GM18499 (cell line): Measurements from ENCODE around the gene BTG1.
"Not testable (repeated sequence)": the region's sequence is repeated elsewhere in the genome, so short reads cannot be mapped to it uniquely, and the experiment has no call there.

Experiments used
- ATAC-seq: cut with Tn5 transposase; IDR thresholded peaks from one replicate; pipeline ENCODE4 v1.9.1; 2021; ENCODE audit warnings: moderate number of reproducible peaks; ENCODE audit not compliant: insufficient read depth, unreplicated experiment

Gene BTG1

DNA sequence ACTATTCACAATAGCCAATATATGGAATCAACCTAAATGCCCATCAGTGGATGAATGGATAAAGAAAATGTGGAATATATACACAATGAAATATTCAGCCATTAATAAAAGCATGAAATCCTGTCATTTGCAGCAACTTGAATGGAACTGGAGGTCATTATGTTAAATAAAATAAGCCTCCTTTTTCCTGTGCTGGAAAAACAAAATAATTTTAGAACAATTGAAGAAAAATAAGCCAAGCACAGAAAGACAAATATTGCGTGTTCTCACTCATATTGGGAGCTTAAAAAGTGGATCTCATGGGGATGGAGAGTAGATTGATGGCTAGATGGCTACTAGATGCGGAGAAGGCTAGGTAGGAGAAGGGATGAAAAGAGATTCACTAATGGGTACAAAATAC lies 6.3 kb upstream of the BTG1 start:
- ATAC-seq = no peak

DNA sequence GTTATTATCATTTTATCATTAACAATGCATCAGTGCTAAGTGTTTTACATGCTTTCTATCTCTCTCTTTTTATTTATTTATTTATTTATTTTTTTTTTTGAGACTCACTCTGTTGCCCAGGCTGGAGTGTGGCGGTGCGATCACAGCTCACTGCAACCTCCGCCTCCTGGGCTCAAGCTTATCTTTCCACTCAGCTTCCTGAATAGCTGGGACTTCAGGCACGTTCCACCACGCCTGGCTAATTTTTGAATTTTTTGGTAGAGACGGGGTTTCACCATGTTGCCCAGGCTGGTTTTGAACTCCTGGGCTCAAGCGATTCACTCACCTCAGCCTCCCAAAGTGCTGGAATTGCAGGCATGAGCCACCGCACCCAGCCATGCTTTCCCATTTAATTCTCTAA lies 3.9 kb upstream of the BTG1 start:
- ATAC-seq = no peak

DNA sequence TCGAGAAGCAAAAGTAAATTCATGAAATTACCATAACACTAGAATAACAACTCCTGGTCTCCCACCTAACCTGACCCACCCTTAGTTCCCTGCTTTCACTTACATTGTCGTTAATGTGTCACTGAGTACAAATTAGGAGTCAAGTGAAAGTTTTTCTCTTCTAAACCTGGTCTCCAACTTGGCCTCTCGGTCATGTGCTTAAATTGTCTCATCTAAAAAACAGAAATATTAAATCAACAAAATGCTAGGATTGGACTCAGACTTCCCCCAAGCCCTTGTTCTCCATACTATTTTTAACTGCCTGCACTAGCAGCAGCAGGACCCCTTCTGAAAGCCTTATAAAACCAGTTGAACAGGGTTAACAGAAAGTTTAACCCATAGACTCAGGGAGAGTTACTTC lies 1.8 kb upstream of the BTG1 start:
- ATAC-seq = no peak

DNA sequence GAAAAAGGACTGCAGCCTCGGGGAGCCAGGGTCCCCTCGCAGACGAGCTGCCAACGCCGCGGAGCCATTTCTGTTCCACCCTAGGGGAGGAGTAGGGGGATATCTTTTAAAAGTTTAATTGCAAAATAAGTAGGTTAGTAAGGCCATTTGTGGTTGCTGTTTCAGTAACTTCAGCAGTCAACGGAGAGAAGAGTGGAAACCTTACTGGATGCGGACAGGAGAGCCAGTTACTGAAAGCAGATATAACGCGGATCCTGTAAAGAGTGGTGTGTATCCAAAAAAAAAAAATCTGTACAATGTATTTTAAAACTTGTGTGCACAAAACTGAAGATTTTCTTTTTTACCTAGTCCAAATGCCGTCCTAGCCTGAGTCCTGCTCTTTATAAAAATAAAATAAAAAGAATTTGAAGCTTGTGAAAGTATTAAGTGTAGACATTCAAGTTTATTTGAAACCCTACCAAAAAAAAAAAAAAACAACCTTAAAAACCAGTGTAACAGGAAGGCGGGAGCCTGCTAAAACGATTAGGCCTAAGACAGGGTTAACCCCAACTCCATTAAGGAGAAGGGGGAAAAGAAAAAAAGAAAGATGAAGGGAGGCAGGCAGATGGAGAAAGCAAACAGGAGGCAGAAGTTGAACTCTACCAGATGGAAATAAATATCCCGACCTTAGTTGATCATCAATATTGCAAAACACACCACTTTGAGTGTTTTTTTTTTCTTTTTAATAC lies 1.0 kb upstream of the BTG1 start:
- ATAC-seq = no peak

DNA sequence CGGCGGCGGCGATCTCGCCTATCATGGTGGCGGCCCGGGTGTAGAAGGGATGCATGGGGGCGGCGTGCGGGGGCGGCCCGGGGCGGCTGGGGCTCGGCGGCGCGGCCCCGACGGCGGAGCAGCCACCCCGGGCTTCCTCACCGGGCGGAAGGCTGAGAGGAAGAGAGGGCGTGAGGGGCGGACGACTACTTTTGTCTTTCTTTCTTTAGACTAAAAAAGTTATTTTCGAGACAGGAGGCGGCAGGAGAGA lies 240 bp downstream of the BTG1 start:
- no peak for ATAC-seq

DNA sequence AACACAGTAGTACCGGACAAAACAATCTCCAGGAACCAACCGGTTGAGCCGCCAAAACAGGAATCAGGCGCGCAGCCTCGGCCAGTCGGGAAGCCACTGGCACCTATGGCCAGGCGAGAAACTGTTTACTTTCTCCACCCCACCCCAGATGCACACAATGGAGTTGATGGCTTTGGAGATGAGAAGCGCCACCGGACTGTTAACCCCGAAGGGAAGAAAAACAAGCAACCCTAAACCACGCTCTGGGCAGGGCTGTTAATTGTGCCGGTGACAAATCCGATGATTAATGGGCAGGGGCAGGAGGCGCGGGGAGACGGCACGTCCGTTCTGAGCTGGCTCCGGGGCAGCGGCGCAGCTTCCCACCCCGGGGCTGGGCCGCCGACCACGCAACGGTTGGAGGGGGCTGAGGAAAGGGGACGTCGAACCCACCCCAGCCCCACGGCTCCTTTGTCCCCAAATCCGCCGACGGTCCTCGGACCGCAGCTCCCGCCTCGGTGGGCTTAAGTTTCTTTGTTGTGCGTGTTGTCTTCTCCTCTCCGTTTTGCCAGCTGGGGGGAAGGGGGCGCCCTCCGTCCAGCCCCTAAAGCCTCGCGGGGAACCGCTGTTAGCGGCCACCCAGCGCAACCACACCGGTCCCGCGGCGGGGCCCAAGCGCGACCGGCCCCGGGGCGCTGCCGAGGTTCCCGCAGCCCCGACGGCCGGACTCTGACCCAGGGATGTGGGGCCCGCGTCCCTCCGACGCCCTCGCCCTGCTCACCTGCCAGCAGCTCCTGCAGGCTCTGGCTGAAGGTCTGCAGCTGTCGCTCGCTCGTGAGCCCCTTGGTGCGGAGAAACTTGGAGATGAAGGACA lies 790 bp downstream of the BTG1 start:
- no peak for ATAC-seq

DNA sequence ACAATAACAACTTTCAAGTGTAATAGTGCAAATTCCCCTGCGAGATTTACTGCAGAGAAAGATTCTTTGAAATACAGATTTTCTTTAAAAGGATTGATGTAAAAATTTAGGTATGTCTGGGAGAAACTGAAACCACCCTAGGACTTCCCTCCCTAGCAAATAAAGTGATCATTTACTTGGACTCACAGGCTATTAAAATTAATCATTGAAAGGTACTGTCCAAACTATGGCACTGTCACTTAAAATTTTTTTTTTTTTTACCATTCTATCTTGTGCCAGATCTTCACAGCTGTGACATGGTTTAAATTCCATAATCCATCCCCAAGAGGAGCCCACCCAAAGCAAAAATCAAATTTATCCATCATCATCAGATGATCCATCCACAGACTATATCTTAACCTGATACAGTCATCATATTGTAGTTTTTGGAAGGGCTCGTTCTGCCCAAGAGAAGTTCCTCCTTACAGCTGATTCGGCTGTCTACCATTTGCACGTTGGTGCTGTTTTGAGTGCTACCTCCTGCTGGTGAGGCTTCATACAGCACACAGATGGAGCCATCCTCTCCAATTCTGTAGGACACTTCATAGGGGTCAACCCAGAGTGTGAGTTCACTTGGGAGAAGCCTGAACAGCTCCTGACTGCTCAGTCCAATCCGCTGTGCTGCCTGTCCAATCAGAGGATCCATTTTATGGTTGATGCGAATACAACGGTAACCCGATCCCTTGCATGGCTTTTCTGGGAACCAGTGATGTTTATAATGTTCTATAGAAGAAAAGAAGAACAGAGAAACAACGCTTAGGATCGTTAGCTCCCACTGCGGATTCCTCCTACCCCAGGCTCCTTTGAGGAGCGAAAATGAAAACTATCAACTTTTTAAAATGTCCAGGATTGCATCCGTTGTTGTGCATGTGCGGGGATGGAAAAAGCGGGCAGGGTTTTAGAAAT lies 1.7 kb downstream of the BTG1 start:
- ATAC-seq = no peak

DNA sequence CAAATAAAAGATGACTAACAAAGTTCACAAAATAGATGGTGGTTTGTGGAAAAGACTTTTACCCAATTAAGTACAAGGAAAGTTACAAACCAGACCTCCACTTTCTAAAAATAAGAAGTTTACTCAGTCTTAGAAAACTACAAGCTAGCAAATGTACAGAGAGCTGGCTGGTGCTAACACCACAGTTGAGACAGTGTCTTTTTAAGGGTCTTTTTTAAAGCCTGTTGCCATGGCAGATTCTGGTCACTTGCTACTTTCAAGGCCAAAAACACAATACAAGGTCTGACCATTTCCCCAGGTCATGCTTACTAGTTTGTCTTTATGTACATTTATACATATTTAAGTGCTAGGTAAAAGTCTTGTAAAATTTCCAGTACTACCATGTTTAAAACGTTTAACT lies 2.4 kb downstream of the BTG1 start:
- ATAC-seq = no peak

DNA sequence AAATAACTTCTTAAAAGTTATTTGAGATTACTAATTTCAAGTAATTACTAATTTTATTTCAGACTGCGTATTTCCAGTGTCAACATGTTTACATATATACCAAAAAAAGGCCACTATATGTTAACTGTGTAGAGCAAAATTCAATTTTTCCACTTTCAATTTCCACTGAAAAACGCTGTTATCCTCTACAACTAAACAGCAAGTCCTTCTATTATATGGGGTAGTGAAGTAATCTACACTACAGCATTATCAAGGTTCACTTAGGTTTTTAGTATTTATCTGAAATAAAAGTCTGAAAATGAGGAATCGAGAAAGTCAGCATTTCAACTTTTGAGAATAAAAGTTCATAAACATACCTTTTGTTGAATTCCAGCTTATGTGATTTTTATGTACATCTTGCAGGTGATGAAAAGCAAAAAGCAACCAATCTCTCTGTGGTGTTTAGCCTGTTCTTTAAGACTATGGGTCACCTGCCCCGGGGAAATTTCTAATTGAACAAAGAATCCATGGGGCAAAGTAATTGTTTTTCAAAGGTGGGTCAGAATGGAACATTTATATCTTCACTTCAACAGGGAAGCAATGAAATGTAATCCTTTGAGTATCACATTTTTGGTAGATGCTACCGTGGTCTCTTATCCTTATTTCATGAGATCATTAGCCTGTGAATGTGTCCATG lies 3.3 kb downstream of the BTG1 start:
- ATAC-seq = no peak

DNA sequence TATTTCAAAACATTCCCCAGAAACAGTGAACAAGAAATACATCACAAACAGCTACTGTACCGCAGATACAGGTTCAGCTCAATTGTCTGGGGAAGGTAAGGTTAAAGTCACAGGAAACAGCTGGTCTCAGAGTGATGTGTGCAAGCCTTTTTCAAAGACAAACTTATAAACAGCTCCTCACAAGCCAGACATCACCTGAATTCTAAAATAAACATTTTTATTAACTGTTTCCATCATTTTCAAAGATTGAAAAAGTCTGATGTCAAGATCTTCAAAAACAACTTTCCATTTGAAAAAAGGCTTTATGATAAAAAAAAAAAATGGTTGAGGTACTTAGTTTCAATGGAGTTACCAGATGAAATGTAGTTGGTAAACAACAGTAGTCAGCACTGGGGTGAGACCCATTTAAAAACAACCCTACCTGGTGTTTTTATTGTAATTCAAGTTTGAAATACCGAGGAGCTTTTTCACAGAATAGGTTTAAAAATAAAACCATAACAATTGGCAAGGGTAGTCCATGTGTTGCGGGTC lies 4.0 kb downstream of the BTG1 start:
- ATAC-seq = no peak

DNA sequence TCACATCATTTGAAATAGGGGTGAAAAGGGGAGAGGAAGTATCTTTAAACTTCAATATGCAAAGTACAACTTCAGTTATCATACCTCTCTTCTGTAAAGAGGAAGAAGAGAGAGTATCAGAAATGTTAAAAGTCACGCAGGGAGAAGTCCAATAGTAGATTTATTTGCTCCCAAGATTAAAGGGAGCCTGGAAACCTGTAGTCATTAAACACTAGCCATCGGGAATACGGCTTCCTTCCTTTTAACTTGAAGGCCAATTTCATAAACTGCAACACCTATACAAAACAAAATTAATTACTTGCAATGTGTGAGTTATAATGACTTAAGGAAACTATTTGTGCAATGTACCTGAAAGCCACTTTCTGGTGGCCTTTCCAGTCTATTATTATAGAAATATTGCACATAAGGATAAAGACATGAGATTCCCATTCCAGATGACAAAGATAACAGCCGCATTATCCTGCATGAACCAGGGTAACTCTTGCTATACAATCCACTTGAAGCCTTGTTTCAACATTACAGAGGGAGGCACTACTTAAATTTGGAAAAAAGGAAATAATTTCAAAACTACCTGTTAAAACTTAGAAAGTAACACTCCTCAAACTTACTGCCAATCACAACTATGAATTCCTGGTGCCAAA lies 4.6 kb downstream of the BTG1 start:
- no peak for ATAC-seq

DNA sequence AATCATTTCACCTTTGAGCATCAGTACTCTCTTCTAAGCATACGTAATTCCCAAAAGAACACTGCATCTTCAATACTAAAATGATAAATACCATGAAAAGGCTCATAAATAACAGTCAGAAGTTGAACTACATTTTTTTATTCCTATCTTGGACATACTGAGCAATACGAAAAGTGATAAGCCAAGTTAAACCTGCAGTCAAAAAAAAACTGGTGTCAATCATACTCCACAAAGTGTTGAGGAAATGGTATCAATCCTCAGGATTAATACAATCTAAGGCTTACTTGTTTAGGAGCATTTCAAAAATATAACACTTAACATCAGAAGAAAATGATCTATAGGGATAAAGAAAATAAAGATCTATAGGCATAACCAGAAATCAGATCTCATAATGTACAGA lies 5.5 kb downstream of the BTG1 start:
- ATAC-seq = no peak

DNA sequence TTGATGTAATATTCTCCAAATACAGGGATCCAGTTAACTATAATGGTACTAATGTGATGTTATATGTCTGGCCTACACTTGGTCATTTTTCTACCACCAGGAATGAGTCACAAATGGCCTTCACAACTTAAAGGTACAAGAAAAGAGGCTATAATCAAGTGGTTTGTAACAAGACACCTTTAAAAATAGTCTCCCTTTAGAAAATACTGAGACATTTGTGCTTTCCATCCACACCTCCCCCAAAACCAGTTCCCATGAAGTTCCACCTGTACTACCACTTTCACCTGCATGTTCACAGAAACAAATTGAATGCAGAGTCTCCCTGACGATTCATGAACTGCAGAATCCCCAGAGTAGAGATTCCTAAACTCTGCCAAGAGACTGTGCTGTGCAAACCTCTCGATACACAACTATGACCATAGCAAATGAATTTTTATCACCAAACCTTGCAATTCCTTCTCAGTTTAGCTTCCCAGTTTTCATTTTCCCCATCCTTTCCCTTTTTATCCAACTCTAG lies 6.0 kb downstream of the BTG1 start:
- ATAC-seq = no peak

DNA sequence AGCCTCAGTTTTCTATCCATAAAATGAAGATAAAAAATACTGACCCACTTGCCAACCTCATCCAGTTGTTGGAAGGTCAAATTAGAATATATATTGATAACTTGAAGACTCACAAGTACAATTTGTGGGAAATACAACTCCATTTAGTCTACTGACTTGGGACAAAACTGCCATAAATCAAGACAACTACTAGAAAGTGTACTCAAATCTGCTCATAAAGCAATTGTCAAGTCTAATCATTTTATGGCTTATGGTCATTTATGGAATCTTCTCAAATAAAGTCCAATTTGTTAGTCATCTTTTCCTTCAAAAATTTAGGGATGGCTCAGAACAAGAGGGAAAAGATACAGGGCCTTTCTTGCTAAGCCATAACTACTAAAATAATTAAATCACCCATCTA lies 7.0 kb downstream of the BTG1 start:
- ATAC-seq = no peak

DNA sequence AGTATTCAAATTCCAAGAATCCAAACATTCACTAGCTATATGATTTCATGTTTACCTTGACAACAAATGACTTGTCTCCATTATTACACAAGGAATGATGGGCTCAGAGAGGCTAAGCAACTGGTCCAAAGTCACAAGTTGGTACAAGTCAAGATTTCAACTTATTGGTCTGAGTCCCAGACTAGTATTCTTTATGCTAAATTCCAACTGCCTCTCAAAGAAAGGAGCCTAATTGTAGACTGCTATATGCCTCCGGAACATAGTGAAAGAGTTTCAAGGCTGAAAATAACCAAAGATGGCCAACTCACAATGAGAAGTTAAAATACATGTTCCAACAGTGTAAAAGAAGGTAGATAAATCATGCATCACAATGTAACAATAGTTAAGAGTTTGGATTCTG lies 7.5 kb downstream of the BTG1 start:
- no peak for ATAC-seq

DNA sequence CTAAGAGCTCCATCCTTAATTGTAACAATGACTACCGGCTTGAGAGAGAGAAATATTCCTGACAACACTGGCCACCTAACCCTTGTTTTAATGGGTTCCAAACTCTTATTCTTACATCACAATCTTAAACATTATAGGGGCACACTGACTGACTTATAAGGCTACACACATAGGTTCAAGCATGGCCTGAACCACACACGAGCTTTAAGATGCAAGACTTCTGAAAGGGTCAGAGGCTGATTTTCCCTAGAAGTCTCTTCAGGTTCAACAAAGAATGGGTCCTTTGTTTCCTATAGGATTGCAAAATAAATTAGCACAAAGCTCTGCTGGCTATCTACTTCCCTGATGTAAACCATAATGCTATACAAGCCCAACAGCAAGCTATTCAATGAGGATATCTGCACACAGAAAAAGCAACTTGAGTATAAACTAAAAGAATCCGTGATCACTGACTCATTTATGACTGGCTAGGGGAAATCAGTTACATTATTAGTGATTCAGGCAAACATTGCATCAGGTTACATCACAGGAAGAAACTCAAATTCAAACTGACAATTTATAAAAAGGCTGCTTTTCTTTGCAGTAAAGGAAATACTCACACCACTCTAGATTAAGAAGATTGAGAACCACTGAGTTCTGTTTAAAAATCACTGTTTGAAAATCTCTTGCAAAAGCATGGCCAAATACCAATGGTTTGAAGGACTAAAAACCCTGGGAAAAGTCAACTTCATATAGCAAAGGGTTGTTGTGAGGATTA lies 8.5 kb downstream of the BTG1 start:
- ATAC-seq = no peak

DNA sequence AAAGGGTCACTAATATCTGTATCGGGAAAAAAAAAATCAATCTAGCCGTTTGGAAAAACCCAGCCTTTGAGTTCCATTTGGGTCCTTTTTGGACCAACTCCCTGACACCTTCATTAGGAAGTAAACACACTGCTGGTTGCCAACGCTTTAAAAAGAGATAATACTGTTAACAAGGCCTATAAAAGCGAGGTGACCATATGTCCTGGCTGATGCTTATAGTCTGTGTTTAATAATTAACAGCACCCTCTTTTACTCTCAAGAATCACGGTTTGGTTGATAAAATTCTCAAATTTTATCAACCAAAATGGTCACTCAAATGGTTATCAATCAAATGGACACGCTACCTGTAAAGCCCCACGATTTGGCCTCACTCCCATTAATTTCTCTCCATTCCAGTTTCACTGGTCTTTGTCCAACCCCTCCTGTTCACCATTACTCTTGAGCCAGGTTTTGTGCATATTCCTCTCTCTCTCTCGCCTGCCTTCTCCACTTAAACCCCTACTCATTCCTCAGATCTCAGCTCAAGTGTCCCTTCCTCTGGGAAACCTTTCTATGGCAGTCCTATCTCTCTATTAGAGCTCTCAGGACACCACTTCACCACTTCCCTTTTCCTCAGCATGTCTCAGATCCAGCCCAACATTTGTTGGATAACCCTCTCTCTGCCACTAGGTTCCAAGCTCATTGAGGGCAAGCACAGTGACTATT lies 9.5 kb downstream of the BTG1 start:
- ATAC-seq = no peak

DNA sequence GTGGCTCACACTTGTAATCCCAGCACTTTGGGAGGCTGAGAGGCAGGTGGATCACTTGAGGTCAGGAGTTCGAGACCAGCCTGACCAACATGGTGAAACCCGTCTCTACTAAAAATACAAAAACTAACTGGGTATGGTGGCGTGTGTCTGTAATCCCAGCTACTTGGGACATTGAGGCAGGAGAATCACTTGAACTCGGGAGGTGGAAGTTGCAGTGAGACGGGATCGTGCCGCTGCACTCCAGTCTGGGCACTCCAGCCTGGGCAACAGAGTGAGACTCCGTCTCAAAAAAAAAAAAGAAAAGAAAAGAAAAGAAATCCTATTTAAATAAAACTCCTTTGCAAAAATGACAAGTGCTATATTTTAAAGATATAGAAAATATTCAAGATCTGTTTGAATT lies 10.1 kb downstream of the BTG1 start:
- ATAC-seq = not testable (repeated sequence)
